Right lobe of liver (tissue), 4 donors: ENCODE data around the gene P2RY11.

Experiments
- CTCF ChIP-seq, 4 donors: fragments of 200-600 bp in 3 of 4; fragments of 450-650 bp in 1 of 4; IDR thresholded peaks; one replicate each; pipeline versions ENCODE4 v1.5.1 to v1.8.0; 2016 to 2022; ENCODE audit warnings: antibody characterized with exemption in 4 of 4, mild to moderate bottlenecking in 2 of 4
- POLR2A ChIP-seq: fragments of 450-650 bp; IDR thresholded peaks from one replicate; pipeline ENCODE4 v1.6.1; 2017; ENCODE audit warnings: antibody characterized with exemption, mild to moderate bottlenecking
- donor health status: DM: no; HTN: no; CAD: no.
- donor health status: DM: no; HTN: no; CAD: no.
- donor health status: DM: no; HTN: yes; CAD: no.

GRCh38 chr19:10110076-10110971, 1.2 kb upstream of the P2RY11 start:
- TF ChIP-seq CTCF (IDR thresholded peaks at IDR 0.05) (no peak), POLR2A (no peak)
